Measurements from ENCODE around the gene IQGAP3.
"Not testable (repeated sequence)": the region's sequence is repeated elsewhere in the genome, so short reads cannot be mapped to it uniquely, and the experiment has no call there.

Gene IQGAP3

DNA sequence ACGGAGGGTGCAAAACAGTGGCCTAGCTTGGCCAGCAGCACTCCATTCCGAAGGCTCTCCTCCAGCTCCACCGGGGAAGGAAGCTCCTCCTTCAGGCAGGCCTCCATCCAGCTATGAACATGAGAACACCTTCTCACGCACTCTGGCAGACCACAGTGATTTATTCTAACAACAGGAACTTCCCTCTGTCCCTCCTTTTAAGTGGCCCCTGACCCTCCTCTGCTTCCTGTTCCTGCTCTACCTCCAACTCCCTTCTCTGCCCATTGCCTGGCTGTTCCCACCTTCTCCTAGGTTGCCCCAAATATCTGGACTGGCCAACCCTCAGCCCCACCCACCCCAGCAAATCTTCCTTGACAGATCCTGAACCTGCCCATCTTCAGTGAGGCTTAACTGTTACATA lies 5.9 kb downstream of the IQGAP3 start:
- no peak for DNase-seq (ENCODE audit: low read depth in 2 of 2)

DNA sequence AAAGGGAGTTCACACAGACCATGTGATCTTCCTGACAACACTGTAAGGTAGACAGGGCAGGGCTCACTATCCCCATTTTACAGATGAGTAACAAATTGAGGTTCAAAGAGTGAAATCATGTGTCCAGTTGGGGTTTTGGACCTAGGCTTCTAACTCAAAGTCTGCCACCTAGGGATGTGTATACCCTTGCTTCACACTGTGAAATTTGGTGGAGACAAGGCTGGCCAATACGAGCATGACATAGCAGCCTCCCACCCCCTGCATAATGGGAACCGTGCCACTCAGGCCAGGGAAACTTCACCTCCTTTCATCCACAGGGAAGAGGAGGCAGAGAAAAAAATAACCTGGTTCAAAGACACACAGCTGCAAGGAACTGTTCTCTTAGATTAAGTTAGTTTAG lies 6.8 kb downstream of the IQGAP3 start:
- DNase-seq (ENCODE audit: low read depth in 2 of 2): no peak

DNA sequence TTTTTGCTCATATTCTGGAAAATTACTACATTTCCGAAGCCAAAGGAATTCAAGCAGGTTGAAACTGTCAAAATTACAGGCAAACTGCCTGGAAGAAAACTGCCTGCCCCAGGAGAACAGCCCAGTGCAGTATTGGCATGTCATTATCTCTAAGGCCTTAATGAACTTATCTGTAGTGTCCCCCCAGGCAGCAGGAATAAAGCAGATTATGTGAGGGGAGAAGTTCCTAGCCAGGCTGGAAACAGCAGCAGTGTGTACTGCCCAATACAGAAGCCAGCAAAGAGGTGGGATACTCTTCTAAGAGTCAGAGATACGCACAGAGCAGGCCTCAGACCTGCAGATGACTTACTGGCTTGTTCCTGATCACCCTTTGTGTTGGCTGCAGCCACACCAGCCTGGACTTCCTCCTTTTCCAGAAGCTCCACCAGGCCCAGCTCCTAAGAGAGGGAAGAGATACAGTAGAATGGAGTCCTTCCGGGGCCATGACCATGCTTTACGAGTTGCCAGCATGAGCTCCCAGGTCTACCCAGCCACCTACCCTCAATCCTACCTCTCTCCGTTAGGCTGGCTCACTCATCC lies 11.7 kb downstream of the IQGAP3 start:
- no peak for DNase-seq (ENCODE audit: low read depth in 2 of 2)

DNA sequence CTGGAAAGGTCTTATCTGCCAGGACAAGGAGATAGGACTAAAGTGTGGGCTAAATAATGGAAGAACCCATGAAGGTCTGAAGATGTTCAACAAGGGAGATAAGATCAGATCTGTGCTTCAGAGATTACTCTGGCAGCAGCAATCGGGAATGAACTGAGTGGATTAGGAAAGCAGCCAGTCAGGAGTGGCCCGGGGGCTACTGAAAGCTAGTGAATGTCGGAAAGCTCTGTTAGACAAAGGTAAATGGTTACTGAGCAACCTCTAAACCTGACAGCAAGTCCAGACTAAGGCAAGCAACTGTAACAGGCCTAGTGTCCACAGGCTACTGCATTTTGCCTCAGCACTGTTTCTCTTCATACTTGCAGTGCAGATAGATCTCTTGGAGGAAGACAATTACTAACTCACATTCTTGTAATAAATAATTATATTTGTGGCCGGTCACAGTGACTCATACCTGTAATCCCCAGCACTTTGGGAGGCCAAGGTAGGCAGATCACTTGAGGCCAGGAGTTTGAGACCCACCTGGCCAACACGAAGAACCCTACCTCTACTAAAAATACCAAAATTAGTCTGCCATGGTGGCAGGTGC lies 12.5 kb downstream of the IQGAP3 start:
- no peak for DNase-seq (ENCODE audit: low read depth in 2 of 2)

DNA sequence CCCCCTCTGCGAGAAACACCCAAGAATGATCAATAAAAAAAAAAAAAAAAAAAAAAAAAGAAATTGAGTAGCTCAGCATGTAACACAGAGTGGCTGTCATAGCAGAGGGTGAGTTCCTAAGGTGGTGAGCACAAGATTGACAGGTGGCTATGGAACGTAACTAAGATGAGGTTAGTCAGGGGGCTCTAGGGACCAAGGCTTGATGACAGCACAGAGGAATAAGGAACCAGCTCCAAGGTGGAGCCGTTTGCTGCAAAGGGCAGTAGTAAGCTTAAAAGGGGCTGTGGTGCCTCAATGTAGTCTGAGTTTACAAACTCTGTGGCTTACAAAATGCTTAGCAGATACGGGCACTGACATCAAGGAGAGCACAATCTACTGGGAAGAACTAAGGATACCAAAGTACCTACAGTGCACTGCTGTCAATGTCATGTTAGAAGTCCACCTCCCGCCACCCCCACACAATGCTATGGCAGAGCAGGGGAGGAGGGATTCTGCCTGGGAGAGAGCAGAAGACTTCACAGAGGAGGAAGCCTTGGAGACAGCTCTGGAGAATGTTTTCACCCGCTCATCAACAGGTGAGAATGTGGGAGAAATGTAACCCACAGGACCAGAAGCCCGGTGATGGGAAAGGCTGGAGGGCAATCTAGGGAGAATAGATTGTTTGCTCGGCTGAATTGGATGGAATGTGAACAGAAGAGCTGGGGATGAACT lies 13.1 kb downstream of the IQGAP3 start:
- DNase-seq (ENCODE audit: low read depth in 2 of 2): no peak

DNA sequence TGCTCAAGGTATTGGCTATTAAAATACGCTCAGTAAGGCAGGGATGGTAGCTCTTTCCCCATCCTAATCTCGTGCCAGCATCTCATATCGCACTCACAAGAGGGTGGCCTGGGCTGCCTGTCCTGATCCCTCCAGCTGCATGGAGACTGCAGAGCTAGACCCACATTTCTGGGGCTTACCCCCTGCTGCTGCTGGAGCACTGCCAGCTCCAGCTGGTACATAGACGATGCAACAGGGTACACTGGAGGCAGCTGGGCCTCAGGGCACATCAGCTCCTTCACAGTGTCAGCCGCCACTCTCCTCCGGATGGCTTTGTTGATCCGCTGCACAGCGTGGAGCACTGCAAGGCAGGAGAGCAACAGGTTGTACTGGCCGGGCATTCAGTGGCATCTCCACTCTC lies 16.0 kb downstream of the IQGAP3 start:
- no peak for DNase-seq (ENCODE audit: low read depth in 2 of 2)

DNA sequence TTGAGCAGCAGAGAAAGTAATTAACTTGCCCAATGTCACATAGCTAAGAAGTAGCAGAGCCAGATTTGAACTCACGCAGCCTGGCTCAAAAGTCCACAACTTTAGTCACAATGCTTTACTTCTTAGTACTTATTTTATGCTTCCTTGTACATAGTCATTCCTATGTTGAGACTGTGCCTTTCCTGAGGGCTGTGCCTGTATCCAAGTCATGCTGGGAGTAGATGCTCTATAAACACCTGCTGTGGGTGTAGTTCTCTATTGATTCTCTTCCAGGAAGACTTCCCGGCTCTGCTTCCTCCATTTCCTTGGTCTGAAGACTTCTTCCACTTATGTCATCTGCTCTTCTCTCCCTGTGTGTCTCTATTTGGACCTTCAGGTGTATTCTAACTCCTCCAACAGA lies 16.6 kb downstream of the IQGAP3 start:
- no peak for DNase-seq (ENCODE audit: low read depth in 2 of 2)

DNA sequence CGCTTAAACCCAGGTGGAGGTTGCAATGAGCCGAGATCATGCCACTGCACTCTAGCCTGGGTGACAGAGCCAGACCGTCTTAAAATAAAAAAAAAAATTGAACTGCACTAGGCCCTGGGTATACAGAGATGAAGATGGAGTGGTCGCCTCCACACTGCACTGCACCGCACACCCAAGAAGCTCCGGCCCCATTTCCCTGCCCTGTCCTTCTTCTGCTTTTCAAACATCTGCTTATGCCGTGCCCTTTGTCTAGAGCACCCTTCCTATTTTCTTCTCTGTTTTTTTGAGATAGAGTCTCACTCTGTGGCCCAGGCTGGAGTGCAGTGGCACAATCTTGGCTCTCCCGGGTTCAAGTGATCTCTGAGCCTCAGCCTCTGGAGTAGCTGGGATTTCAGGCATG lies 17.4 kb downstream of the IQGAP3 start:
- no peak for DNase-seq (ENCODE audit: low read depth in 2 of 2)

DNA sequence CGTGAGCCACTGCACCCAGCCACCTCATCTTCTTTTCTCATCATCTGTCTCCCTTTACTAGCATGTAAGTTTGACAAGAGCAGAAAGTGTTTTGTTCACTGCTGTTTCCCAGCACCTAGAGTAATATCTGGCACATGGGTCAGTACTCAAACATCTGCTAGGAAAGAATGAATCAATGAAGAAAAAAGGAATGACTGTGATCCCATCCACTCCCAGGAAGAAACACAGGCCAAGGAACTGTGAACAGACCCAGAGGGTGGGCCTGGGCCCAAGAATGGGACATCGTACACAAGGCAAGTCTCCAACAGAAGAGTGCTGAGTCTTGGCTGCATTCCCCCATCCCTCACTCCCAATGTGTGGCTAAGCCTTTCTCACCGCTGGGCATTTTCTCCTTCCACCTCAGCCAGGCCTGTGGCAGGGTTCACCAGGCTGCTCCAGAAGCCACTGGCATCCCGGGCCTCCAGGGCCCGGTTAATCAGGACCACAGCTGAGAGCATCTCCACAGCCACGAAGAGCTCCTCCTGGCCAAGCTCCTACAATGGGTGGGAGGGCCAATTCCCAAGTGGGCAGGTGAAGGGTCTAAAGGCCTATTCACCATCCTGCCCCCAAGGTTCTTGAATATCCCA lies 18.4 kb downstream of the IQGAP3 start:
- no peak for DNase-seq (ENCODE audit: low read depth in 2 of 2)

DNA sequence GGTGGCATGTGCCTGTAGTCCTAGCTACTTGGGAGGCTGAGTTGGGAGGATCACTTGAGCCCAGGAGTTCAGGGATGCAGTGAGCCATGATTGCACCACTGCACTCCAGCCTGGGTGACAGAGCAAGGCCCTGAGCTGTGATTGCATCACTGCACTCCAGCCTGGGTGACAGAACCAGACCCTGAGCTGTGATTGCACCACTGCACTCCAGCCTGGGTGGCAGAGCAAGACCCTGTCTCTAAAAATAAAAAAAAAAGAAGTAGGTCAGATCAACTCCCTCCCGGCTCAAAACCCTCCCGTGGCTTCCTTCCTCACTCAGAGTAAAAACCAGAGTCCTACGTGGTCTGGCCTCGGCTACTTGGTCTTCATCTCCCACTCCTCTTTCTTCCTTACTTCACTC lies 19.4 kb downstream of the IQGAP3 start:
- DNase-seq (ENCODE audit: low read depth in 2 of 2): not testable (repeated sequence)

DNA sequence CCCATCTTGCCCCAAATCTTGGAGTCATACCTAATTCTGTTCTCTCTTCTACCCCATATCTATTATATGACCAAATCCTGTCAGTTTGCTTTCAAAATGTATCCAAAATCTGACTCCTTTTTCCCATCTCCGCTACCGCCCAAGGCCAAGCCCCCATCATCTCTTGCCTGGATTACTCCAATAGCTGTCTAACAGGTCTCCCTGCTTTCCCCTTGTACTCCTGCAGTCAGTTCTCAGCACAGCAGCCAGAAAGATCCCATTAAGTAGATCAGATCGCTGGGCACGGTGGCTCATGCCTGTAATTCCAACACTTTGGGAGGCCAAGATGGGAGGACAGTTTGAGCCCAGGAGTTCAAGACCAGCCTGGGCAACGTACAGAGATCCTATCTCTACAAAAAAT lies 19.8 kb downstream of the IQGAP3 start:
- DNase-seq (ENCODE audit: low read depth in 2 of 2): no peak

DNA sequence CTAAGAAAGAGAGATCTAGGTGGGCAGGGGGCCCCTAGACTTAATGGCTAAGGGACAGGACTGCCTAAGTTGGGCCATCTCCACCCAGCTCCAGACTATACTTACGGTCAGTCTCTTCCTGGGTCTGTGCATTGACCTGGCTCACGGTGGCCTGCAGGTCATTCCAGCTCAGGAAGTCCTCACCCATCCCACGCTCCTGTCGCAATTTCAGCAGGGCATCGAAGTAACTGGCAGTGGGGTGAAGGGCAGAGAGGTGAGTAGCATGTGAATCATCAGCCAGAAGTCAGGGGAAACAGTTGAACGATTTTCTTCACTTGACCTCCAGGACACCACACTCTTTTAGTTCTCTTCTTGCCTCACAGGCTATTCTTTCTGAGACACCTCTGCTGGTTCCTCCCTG lies 20.5 kb downstream of the IQGAP3 start:
- DNase-seq (ENCODE audit: low read depth in 2 of 2): no peak

DNA sequence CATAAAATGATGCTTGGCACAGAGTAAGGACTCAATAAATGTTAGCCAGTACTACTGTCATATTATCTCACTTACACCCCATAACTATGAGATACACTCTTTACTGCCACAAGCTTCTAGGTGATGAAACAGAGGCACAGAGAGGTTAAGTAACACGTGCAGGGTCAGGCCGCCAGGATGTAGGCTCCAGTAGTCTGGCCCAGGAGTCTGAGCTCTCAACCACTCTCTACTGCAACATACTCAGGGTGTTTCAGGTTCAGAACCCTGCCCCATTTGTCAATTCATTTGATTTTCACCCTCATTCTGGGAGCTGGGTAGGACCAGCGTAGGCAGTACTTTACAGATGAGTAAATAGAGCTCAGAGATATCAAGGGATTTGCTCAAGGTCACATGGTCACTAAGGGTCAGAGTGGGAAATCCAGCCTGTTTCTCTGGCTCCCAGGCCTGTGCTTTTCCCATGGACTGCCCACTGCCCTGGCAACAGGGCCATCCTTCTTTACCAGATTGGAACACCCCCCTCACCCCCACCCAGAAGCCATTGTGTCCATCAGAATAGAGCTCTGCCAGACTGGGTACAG lies 21.2 kb downstream of the IQGAP3 start:
- no peak for DNase-seq (ENCODE audit: low read depth in 2 of 2)

DNA sequence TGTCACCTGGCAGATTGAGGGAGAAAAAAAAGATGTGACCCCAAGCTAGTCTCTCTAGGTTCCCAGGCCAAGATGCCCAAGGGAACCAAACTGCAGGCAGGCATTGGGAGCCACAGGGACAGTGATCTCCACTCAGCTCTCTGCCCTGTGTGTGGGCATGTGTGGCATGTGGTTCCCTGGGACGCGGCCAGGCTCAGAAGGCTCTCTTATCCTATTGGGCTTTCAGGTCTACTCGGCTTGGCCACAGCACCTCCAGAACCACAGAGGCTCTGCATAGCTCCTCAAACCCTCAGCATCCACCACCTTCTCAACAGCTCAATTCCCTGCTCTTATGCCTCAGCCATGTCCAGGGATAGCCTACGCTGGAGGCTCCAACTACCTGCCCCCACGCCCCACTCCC lies 22.0 kb downstream of the IQGAP3 start:
- no peak for DNase-seq (ENCODE audit: low read depth in 2 of 2)

DNA sequence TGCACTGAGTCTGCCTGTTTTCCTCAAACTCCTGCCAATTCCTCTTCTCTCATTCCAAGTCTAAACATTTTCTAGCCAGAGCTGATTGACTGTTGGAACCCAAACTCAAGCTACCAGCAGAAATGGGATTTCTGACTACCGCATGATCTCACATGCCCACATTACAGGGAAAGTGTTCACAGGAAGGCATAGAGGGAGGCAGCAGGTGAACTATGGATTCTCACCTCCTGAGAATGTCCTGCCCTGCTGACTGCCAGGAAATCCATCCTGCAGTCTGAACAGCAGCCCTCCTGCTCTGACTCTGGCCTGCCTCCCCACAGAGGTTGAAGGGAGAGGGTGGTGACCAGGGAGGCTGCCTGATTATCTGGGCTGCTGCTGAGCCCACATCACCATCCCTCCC lies 22.5 kb downstream of the IQGAP3 start:
- DNase-seq (ENCODE audit: low read depth in 2 of 2): no peak

DNA sequence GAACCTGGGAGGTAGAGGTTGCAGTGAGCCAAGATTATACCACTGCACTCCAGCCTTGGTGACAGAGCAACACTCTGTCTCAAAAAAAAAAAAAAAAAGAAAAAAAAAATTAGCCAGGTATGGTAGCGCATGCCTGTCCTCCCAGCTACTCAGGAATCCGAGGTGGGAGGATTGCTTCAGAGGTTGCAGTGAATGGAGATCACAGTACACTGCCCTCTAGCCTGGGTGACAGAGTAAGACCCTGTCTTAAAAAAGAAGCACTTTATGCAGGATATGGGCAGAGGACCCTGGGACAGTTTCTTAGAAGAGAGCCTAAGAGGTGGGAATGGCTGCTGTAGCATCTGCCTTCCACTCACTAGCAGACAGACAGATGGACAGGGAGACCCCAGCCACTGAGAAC lies 23.0 kb downstream of the IQGAP3 start:
- no peak for DNase-seq (ENCODE audit: low read depth in 2 of 2)

DNA sequence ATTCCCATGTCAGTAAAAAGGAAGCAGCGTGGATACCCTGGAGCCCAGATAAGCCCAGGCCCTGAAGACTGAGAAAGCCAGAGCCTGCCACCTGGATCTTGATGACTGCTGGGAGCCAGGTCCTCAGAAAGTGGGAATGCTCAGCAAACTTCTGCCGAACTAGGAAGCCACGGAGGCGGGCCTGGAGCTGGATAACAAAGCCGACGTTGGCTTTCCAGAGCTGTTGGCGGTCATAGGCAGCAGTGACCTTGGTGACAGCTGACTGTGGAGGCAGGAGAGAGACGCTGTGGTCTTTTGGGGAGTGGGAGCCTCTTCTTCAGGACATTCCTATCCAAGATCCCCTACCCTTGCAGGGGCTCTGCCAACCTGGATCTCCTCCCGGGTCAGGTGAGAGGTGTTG lies 24.4 kb downstream of the IQGAP3 start:
- DNase-seq (ENCODE audit: low read depth in 2 of 2): no peak

DNA sequence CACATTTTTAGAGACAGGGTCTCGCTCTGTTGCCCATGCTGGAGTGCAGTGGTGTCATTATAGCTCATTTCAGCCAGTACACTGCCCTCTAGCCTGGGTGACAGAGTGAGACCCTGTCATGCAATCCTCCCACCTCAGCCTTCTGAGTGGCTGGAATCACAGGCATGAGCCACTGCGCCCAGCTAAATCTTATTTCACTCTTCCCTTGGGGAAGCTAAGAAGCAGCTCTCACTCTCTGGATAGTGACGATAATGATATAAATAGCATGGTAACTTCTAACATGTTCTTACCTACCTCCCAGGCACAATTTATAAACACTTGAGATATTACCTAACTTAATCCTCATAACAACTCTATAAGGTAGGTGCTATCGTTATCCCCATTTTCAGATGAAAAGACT lies 24.9 kb downstream of the IQGAP3 start:
- no peak for DNase-seq (ENCODE audit: low read depth in 2 of 2)

DNA sequence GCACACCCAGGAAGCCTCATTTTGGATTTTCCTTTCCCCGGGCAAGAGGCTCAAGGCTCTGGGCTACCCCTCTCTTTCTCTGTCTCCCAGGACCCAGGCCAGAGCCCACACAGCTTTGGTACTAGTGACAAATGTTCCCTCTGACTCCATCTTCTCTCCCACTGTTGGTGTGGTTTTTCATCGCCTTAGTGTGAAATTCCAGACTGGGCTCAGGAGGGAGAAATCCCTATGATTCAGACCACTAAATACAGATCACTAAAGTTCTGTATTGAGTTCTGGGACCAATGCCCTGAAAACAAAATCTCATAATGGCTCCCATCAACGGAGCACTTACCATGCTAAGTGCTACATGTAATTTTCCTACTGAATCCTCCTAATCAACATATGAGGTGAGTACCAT lies 26.1 kb downstream of the IQGAP3 start:
- no peak for DNase-seq (ENCODE audit: low read depth in 2 of 2)

DNA sequence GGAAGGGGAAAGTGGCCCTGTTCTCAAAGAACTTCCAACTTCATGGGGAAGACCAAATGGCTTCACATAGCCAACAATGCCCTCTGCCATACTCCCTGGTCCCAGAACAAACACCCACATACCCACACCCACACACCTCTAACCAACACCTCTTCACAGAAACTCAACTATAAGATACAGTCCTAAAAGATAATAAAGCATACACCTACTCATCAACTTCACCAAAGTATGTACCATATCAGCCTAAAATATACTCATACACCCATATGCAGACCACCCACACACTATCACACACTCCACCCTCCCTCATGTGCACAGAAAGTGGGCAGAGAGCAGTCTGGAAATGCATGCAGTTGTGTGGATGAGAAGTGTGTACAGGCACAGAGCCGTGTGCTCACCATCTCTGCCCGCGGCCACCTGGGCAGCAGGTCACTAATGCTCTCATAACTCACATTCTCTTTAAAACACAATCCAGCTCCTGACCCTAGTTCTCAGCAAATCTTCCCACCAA lies 27.7 kb downstream of the IQGAP3 start:
- DNase-seq (ENCODE audit: low read depth in 2 of 2): no peak

DNA sequence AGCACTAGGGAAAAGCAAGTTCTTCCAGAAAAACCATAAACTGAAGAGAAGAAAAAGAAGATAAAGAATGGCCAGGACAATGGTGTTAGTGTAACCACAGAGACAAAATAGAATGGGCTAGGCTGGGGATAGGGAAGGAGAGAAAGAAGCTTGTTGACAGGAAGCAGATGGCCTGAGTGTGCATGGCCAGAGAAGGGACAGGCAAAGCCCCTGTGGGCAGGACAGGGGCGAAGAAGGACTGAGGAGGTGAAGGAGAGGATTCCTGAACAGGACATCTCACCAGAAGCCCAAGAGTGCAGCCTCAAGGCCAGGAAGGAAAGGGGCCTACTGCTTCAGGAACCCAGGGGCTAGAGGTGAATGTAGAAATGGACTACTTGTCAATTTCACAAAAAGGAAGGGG lies 29.3 kb downstream of the IQGAP3 start:
- no peak for DNase-seq (ENCODE audit: low read depth in 2 of 2)

DNA sequence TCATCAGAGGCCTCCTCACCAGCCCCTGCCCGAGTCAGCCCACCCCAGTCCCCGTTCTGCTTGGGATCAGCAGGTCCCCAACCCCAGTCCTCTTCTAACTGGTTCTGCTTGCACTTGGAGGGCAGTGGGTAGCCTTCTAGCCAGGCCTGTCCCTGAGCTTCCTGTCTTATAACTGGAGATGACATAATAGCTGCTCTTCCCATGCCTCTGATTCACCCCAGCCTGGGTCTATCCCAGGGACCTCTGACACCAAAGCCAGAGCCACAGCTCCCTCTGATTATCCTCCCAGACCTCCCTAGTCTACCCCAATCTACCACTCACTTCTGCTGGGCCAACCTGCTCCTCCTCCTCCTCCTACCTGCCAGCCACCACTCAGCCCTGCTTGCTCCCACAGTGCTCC lies 31.4 kb downstream of the IQGAP3 start:
- DNase-seq (ENCODE audit: low read depth in 2 of 2): no peak
